ENCODE measurements around the gene UQCR11. TPM values are rescaled to one million over a fixed set of nuclear protein-coding genes. Genes with fewer than 3 reads are reported as not detected.
A peak's percentile ranks its signal among the peaks of the same experiment; 100 is the strongest.

UQCR11 gene
- total and polyA plus RNA-seq, 2 donors (not counting 3 experiments of a cell fraction or from before 2014, with no cell fraction given) = 165 to 210 TPM

GRCh38 chr19:1567116-1567847 lies 38.0 kb downstream of the UQCR11 start:
- TF ChIP-seq FOS (IDR thresholded peaks at IDR 0.05; ENCODE audit: borderline replicate concordance, insufficient read depth, low read length) = no peak
- TF ChIP-seq POLR2A (IDR thresholded peaks at IDR 0.05; ENCODE audit: low read depth, low read length) = peak; percentile 30
- peak; percentile 30 for TF ChIP-seq POLR2AphosphoS5 (IDR thresholded peaks at IDR 0.05; ENCODE audit: insufficient read depth, low read depth, low read length)
- intact Hi-C loops (cut with micrococcal nuclease) (loop anchor here (2.0 kb wide), 2 partner anchors 26 to 86 kb away; partner anchors contain the start of genes MBD3 and TCF3), dilution Hi-C loops (cut with MboI; ENCODE audit: extremely low pct_ligation_motif_present, low sequenced_read_pairs) (no loop called here)
- DNase-seq (ENCODE audit: low read depth, low spot score) = peak; percentile 33
- ChIA-PET POLR2A (interaction anchor here (1.0 to 1.4 kb wide), 3 partner anchors 16 to 26 kb away, joined by 3 to 6 read pairs (median 4); no protein-coding TSS in a partner anchor), CTCF (interaction anchor here (0.9 to 5.6 kb wide), 3 partner anchors 21 to 259 kb away, joined by 3 to 40 read pairs (median 4); no protein-coding TSS in a partner anchor)
- Histone ChIP-seq H2AFZ (ENCODE audit: low read depth, low read length) (no peak overlapping the region), H4K20me1 (replicated peaks; ENCODE audit: control insufficient read depth, extremely low read depth, insufficient read depth, low read length) (peaks cover 5% of the 10 kb centered on the region), H3K9me3 (replicated peaks; ENCODE audit: control insufficient read depth, insufficient read depth, low read length) (no peaks in the 10 kb centered on the region), H3K36me3 (ENCODE audit: control insufficient read depth in 2 of 2, extremely low read depth in 1 of 2, insufficient read depth in 2 of 2, low read length in 2 of 2) (peaks cover 3 to 4% of the 10 kb centered on the region in 2 experiments), H3K4me3 (replicated peaks in 1 of 3; ENCODE audit: insufficient read depth in 1 of 3, low read depth in 1 of 3, low read length in 3 of 3) (peak overlapping the region; percentile 81 to 99 (median 95)), H3K79me2 (ENCODE audit: control insufficient read depth, insufficient read depth, low read length) (peaks cover 51% of the 10 kb centered on the region), H3K4me1 (ENCODE audit: control insufficient read depth, extremely low read depth, insufficient read depth, low read length) (peaks cover 8% of the 10 kb centered on the region), H3K27ac (ENCODE audit: insufficient read depth, low read depth, low read length) (peak overlapping the region; percentile 96), H3K4me2 (ENCODE audit: insufficient read depth, low read length) (no peak overlapping the region), H3K27me3 (ENCODE audit: control insufficient read depth in 2 of 2, insufficient read depth in 2 of 2, low read length in 2 of 2) (peaks cover 0 to 6% of the 10 kb centered on the region in 2 experiments), H3K9ac (replicated peaks; ENCODE audit: extremely low read depth, insufficient read depth, low read length) (peak overlapping the region; percentile 100), H3K9me1 (replicated peaks; ENCODE audit: control insufficient read depth, extremely low read depth, insufficient read depth, low read length) (no peaks in the 10 kb centered on the region)
- no TSS peak for BruUV-seq (replicated peaks)
- FAIRE-seq = peak; percentile 42

GRCh38 chr19:1566392-1567115 lies 38.7 kb downstream of the UQCR11 start:
- H3K27me3 ChIP-seq (ENCODE audit: control insufficient read depth in 2 of 2, insufficient read depth in 2 of 2, low read length in 2 of 2) = peaks cover 0 to 6% of the 10 kb centered on the region in 2 experiments
- dilution Hi-C loops (cut with MboI; ENCODE audit: extremely low pct_ligation_motif_present, low sequenced_read_pairs) = no loop called here
- peaks cover 8% of the 10 kb centered on the region for H3K4me1 ChIP-seq (ENCODE audit: control insufficient read depth, extremely low read depth, insufficient read depth, low read length)
- DNase-seq (ENCODE audit: low read depth, low spot score) = peak; percentile 81
- peak overlapping the region; percentile 100 for H3K9ac ChIP-seq (replicated peaks; ENCODE audit: extremely low read depth, insufficient read depth, low read length)
- TF ChIP-seq POLR2AphosphoS5 (IDR thresholded peaks at IDR 0.05; ENCODE audit: insufficient read depth, low read depth, low read length) = peak; percentile 85
- no peak for TF ChIP-seq FOS (IDR thresholded peaks at IDR 0.05; ENCODE audit: borderline replicate concordance, insufficient read depth, low read length)
- TF ChIP-seq MAX (IDR thresholded peaks at IDR 0.05; ENCODE audit: insufficient read depth, insufficient read length) = no peak
- TF ChIP-seq CTCF (IDR thresholded peaks at IDR 0.05; ENCODE audit: extremely low read depth in 1 of 2, insufficient read depth in 1 of 2, low read depth in 1 of 2, low read length in 2 of 2) = no peak
- no peak for TF ChIP-seq EZH2 (IDR thresholded peaks at IDR 0.05; ENCODE audit: borderline replicate concordance, low read depth, low read length, severe bottlenecking)
- no peak for TF ChIP-seq MYC (IDR thresholded peaks at IDR 0.05; ENCODE audit: low read depth, low read length)
- no peak for TF ChIP-seq JUN (IDR thresholded peaks at IDR 0.05; ENCODE audit: borderline replicate concordance, insufficient read depth, insufficient read length, low read depth)
- TF ChIP-seq POLR2A (IDR thresholded peaks at IDR 0.05; ENCODE audit: low read depth, low read length) = peak; percentile 96
- TF ChIP-seq GATA2 (IDR thresholded peaks at IDR 0.05; ENCODE audit: insufficient read depth, insufficient read length, low read depth, low read length) = no peak
- H3K79me2 ChIP-seq (ENCODE audit: control insufficient read depth, insufficient read depth, low read length) = peaks cover 55% of the 10 kb centered on the region
- ChIA-PET CTCF (interaction anchor here (0.9 to 5.6 kb wide), 3 partner anchors 20 to 259 kb away, joined by 3 to 40 read pairs (median 4); no protein-coding TSS in a partner anchor), POLR2A (interaction anchor here (1.0 to 1.4 kb wide), 3 partner anchors 15 to 27 kb away, joined by 3 to 6 read pairs (median 4); no protein-coding TSS in a partner anchor)
- intact Hi-C loops (cut with micrococcal nuclease) = loop anchor here (2.0 kb wide), 2 partner anchors 26 to 86 kb away; partner anchors contain the start of genes MBD3 and TCF3
- H3K4me2 ChIP-seq (ENCODE audit: insufficient read depth, low read length) = peak overlapping the region; percentile 83
- peaks cover 5% of the 10 kb centered on the region for H4K20me1 ChIP-seq (replicated peaks; ENCODE audit: control insufficient read depth, extremely low read depth, insufficient read depth, low read length)
- peaks cover 3 to 4% of the 10 kb centered on the region in 2 experiments for H3K36me3 ChIP-seq (ENCODE audit: control insufficient read depth in 2 of 2, extremely low read depth in 1 of 2, insufficient read depth in 2 of 2, low read length in 2 of 2)
- H3K9me3 ChIP-seq (replicated peaks; ENCODE audit: control insufficient read depth, insufficient read depth, low read length) = no peaks in the 10 kb centered on the region
- H3K4me3 ChIP-seq (replicated peaks in 1 of 3; ENCODE audit: insufficient read depth in 1 of 3, low read depth in 1 of 3, low read length in 3 of 3) = peak overlapping the region; percentile 81 to 99 (median 95)
- H3K27ac ChIP-seq (ENCODE audit: insufficient read depth, low read depth, low read length) = peak overlapping the region; percentile 96
- no peaks in the 10 kb centered on the region for H3K9me1 ChIP-seq (replicated peaks; ENCODE audit: control insufficient read depth, extremely low read depth, insufficient read depth, low read length)
- TSS peak; percentile 87 for BruUV-seq (replicated peaks)
- no peak overlapping the region for H2AFZ ChIP-seq (ENCODE audit: low read depth, low read length)
- peak; percentile 72 for FAIRE-seq
